ENCODE results near the gene SMIM26. TPM values are rescaled to one million over a fixed set of nuclear protein-coding genes. Genes with fewer than 3 reads are reported as not detected.
"Not testable (repeated sequence)": the region's sequence is repeated elsewhere in the genome, so short reads cannot be mapped to it uniquely, and the experiment has no call there.

SMIM26 gene
- 54.9 and 57.9 TPM in 2 replicates for total RNA-seq

- H3K9me3 Mint-ChIP-seq = no peaks in the 10 kb centered on the region
- peak; percentile 91 for DNase-seq (ENCODE audit: low spot score)
These were observed at the start of gene SMIM26 for GRCh38 chr20:18566892-18567738. Gene SMIM26 (plus strand): TSS chr20:18567432. CDS start chr20:18567479, 47 bp downstream.

GRCh38 chr20:18522066-18522465, 45.2 kb upstream of the SMIM26 start:
- H3K4me3 Mint-ChIP-seq; H3K9me3 Mint-ChIP-seq; DNase-seq (ENCODE audit: low spot score); intact Hi-C loops (cut with micrococcal nuclease); H3K27ac Mint-ChIP-seq; H3K4me1 Mint-ChIP-seq (ENCODE audit: low read depth); H3K27me3 Mint-ChIP-seq (ENCODE audit: insufficient read depth): not testable (repeated sequence)
- H3K36me3 Mint-ChIP-seq (ENCODE audit: low read depth) = peaks cover 19% of the 10 kb centered on the region

More at GRCh38 chr20:18566892-18567738, at the start of gene SMIM26:
- Mint-ChIP-seq H3K27ac (peak within 1 kb of the TSS; percentile 95), H3K27me3 (ENCODE audit: insufficient read depth) (no peaks in the 10 kb centered on the region), H3K4me3 (peak within 1 kb of the TSS; percentile 95), H3K4me1 (ENCODE audit: low read depth) (peaks cover 10% of the 10 kb centered on the region), H3K36me3 (ENCODE audit: low read depth) (peaks cover 24% of the 10 kb centered on the region)
- intact Hi-C loops (cut with micrococcal nuclease) = loop anchor here (1.0 to 5.0 kb wide), 12 partner anchors 20 to 1840 kb away; partner anchors contain the start of genes DZANK1, KAT14, MGME1 and PET117

GRCh38 chr20:18523066-18523465, 44.2 kb upstream of the SMIM26 start:
- no peak for DNase-seq (ENCODE audit: low spot score)
- intact Hi-C loops (cut with micrococcal nuclease) = no loop called here
- H3K27me3 Mint-ChIP-seq (ENCODE audit: insufficient read depth) = no peaks in the 10 kb centered on the region

GRCh38 chr20:18524646-18525045, 42.6 kb upstream of the SMIM26 start:
- no peaks in the 10 kb centered on the region for H3K4me1 Mint-ChIP-seq (ENCODE audit: low read depth)
- no peaks in the 10 kb centered on the region for H3K9me3 Mint-ChIP-seq
- intact Hi-C loops (cut with micrococcal nuclease) = no loop called here
- no peak for DNase-seq (ENCODE audit: low spot score)
- no peak overlapping the region for H3K27ac Mint-ChIP-seq
- H3K36me3 Mint-ChIP-seq (ENCODE audit: low read depth) = peaks cover 39% of the 10 kb centered on the region
- no peaks in the 10 kb centered on the region for H3K27me3 Mint-ChIP-seq (ENCODE audit: insufficient read depth)
- no peak overlapping the region for H3K4me3 Mint-ChIP-seq

More at GRCh38 chr20:18523066-18523465, 44.2 kb upstream of the SMIM26 start:
- peaks cover 25% of the 10 kb centered on the region for H3K36me3 Mint-ChIP-seq (ENCODE audit: low read depth)
- no peaks in the 10 kb centered on the region for H3K9me3 Mint-ChIP-seq
- H3K4me1 Mint-ChIP-seq (ENCODE audit: low read depth) = no peaks in the 10 kb centered on the region
- no peak overlapping the region for H3K4me3 Mint-ChIP-seq
- no peak overlapping the region for H3K27ac Mint-ChIP-seq

GRCh38 chr20:18526761-18527160, 40.5 kb upstream of the SMIM26 start:
- intact Hi-C loops (cut with micrococcal nuclease); DNase-seq (ENCODE audit: low spot score): not testable (repeated sequence)
- peaks cover 52% of the 10 kb centered on the region for H3K36me3 Mint-ChIP-seq (ENCODE audit: low read depth)

GRCh38 chr20:18527339-18527738, 39.9 kb upstream of the SMIM26 start:
- no peaks in the 10 kb centered on the region for H3K4me1 Mint-ChIP-seq (ENCODE audit: low read depth)
- no peak for DNase-seq (ENCODE audit: low spot score)
- no peak overlapping the region for H3K4me3 Mint-ChIP-seq
- H3K27me3 Mint-ChIP-seq (ENCODE audit: insufficient read depth) = no peaks in the 10 kb centered on the region
- no peaks in the 10 kb centered on the region for H3K9me3 Mint-ChIP-seq
- intact Hi-C loops (cut with micrococcal nuclease) = no loop called here
- peaks cover 57% of the 10 kb centered on the region for H3K36me3 Mint-ChIP-seq (ENCODE audit: low read depth)
- no peak overlapping the region for H3K27ac Mint-ChIP-seq

More at GRCh38 chr20:18526761-18527160, 40.5 kb upstream of the SMIM26 start:
- not testable (repeated sequence) for H3K4me1 Mint-ChIP-seq (ENCODE audit: low read depth); H3K27ac Mint-ChIP-seq; H3K27me3 Mint-ChIP-seq (ENCODE audit: insufficient read depth); H3K9me3 Mint-ChIP-seq; H3K4me3 Mint-ChIP-seq

GRCh38 chr20:18527836-18528235, 39.4 kb upstream of the SMIM26 start:
- no peaks in the 10 kb centered on the region for H3K27me3 Mint-ChIP-seq (ENCODE audit: insufficient read depth)
- H3K27ac Mint-ChIP-seq = no peak overlapping the region
- intact Hi-C loops (cut with micrococcal nuclease) = no loop called here
- no peaks in the 10 kb centered on the region for H3K4me1 Mint-ChIP-seq (ENCODE audit: low read depth)
- no peaks in the 10 kb centered on the region for H3K9me3 Mint-ChIP-seq
- H3K4me3 Mint-ChIP-seq = no peak overlapping the region
- DNase-seq (ENCODE audit: low spot score) = no peak
- H3K36me3 Mint-ChIP-seq (ENCODE audit: low read depth) = peaks cover 62% of the 10 kb centered on the region

GRCh38 chr20:18529041-18529440, 38.2 kb upstream of the SMIM26 start:
- Mint-ChIP-seq H3K27me3 (ENCODE audit: insufficient read depth) (no peaks in the 10 kb centered on the region), H3K4me1 (ENCODE audit: low read depth) (no peaks in the 10 kb centered on the region), H3K9me3 (no peaks in the 10 kb centered on the region), H3K36me3 (ENCODE audit: low read depth) (peaks cover 67% of the 10 kb centered on the region), H3K4me3 (no peak overlapping the region), H3K27ac (no peak overlapping the region)
- DNase-seq (ENCODE audit: low spot score) = no peak
- intact Hi-C loops (cut with micrococcal nuclease) = no loop called here

GRCh38 chr20:18532626-18533025, 34.6 kb upstream of the SMIM26 start:
- no peaks in the 10 kb centered on the region for H3K27me3 Mint-ChIP-seq (ENCODE audit: insufficient read depth)
- no peaks in the 10 kb centered on the region for H3K9me3 Mint-ChIP-seq
- H3K36me3 Mint-ChIP-seq (ENCODE audit: low read depth) = peaks cover 69% of the 10 kb centered on the region
- intact Hi-C loops (cut with micrococcal nuclease) = no loop called here
- no peak for DNase-seq (ENCODE audit: low spot score)
- H3K4me3 Mint-ChIP-seq = no peak overlapping the region
- no peak overlapping the region for H3K27ac Mint-ChIP-seq
- H3K4me1 Mint-ChIP-seq (ENCODE audit: low read depth) = no peaks in the 10 kb centered on the region

GRCh38 chr20:18533491-18533890, 33.7 kb upstream of the SMIM26 start:
- intact Hi-C loops (cut with micrococcal nuclease) = no loop called here
- no peak overlapping the region for H3K4me3 Mint-ChIP-seq
- H3K36me3 Mint-ChIP-seq (ENCODE audit: low read depth) = peaks cover 67% of the 10 kb centered on the region

GRCh38 chr20:18533978-18534644, 33.1 kb upstream of the SMIM26 start:
- no peaks in the 10 kb centered on the region for H3K9me3 Mint-ChIP-seq
- no peaks in the 10 kb centered on the region for H3K27me3 Mint-ChIP-seq (ENCODE audit: insufficient read depth)
- H3K36me3 Mint-ChIP-seq (ENCODE audit: low read depth) = peaks cover 62% of the 10 kb centered on the region
- intact Hi-C loops (cut with micrococcal nuclease) = no loop called here
- no peak overlapping the region for H3K27ac Mint-ChIP-seq
- no peak overlapping the region for H3K4me3 Mint-ChIP-seq
- DNase-seq (ENCODE audit: low spot score) = no peak
- no peaks in the 10 kb centered on the region for H3K4me1 Mint-ChIP-seq (ENCODE audit: low read depth)

More at GRCh38 chr20:18533491-18533890, 33.7 kb upstream of the SMIM26 start:
- H3K27me3 Mint-ChIP-seq (ENCODE audit: insufficient read depth) = no peaks in the 10 kb centered on the region
- no peak overlapping the region for H3K27ac Mint-ChIP-seq
- no peaks in the 10 kb centered on the region for H3K9me3 Mint-ChIP-seq
- DNase-seq (ENCODE audit: low spot score) = no peak
- H3K4me1 Mint-ChIP-seq (ENCODE audit: low read depth) = no peaks in the 10 kb centered on the region

GRCh38 chr20:18537651-18538050, 29.6 kb upstream of the SMIM26 start:
- intact Hi-C loops (cut with micrococcal nuclease) = no loop called here
- Mint-ChIP-seq H3K4me1 (ENCODE audit: low read depth) (no peaks in the 10 kb centered on the region), H3K4me3 (no peak overlapping the region), H3K9me3 (no peaks in the 10 kb centered on the region), H3K27me3 (ENCODE audit: insufficient read depth) (no peaks in the 10 kb centered on the region), H3K27ac (no peak overlapping the region), H3K36me3 (ENCODE audit: low read depth) (peaks cover 54% of the 10 kb centered on the region)
- no peak for DNase-seq (ENCODE audit: low spot score)

- Mint-ChIP-seq H3K27ac (no peak overlapping the region), H3K27me3 (ENCODE audit: insufficient read depth) (no peaks in the 10 kb centered on the region), H3K9me3 (no peaks in the 10 kb centered on the region), H3K4me3 (no peak overlapping the region), H3K36me3 (ENCODE audit: low read depth) (peaks cover 53% of the 10 kb centered on the region), H3K4me1 (ENCODE audit: low read depth) (no peaks in the 10 kb centered on the region)
- intact Hi-C loops (cut with micrococcal nuclease) = no loop called here
- no peak for DNase-seq (ENCODE audit: low spot score)
These were observed 25.5 kb upstream of the SMIM26 start for GRCh38 chr20:18541741-18542140.
